ENCODE data around the gene TAPT1.

Gene TAPT1

GRCh38 chr4:16114546-16114945 is 111.7 kb downstream of the TAPT1 start:
- FAIRE-seq (no peak), DNase-seq (ENCODE audit: insufficient read length, low spot score) (no peak)
- TF ChIP-seq TAF1 (IDR thresholded peaks at IDR 0.05; ENCODE audit: low read depth, low read length) (no peak), POLR2A (IDR thresholded peaks at IDR 0.05; ENCODE audit: low read depth, low read length) (no peak), PAX5 (IDR thresholded peaks at IDR 0.05; ENCODE audit: insufficient read depth, low read length, severe bottlenecking) (no peak), POLR2AphosphoS5 (IDR thresholded peaks at IDR 0.05; ENCODE audit: low read depth, low read length) (no peak), POU2F2 (IDR thresholded peaks at IDR 0.05; ENCODE audit: low read depth, low read length) (no peak)

DNA sequence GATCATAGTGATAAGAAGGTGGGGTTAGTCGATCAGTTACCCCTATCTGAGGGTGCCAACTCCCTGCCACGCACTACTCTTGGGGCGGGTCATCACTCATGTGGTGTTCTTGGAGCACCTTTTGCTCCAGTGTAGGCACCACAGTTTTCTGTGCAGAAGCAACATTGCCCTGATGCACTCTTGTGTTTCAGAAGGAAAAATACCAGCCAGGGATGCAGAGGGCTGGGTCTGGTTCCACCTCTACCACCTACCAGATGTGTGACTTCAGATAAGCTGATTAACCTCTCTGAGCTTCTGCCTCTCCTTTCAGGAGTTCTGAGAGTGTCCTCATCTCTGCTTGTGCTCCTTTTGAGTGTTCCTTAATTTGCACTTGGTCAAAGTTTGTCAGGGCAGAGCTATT is 112.5 kb downstream of the TAPT1 start:
- DNase-seq (ENCODE audit: insufficient read length, low spot score), result no peak
- no peak for FAIRE-seq
- TF ChIP-seq POLR2A (IDR thresholded peaks at IDR 0.05; ENCODE audit: low read depth, low read length) (no peak), TAF1 (IDR thresholded peaks at IDR 0.05; ENCODE audit: low read depth, low read length) (no peak), SPI1 (IDR thresholded peaks at IDR 0.05; ENCODE audit: low read depth, low read length) (no peak), POU2F2 (IDR thresholded peaks at IDR 0.05; ENCODE audit: low read depth, low read length) (no peak), PAX5 (IDR thresholded peaks at IDR 0.05; ENCODE audit: insufficient read depth, low read length, severe bottlenecking) (no peak), POLR2AphosphoS5 (IDR thresholded peaks at IDR 0.05; ENCODE audit: low read depth, low read length) (no peak)

GRCh38 chr4:16111533-16111932 is 114.7 kb downstream of the TAPT1 start:
- TF ChIP-seq PAX5 (IDR thresholded peaks at IDR 0.05; ENCODE audit: insufficient read depth, low read length, severe bottlenecking) (no peak), POU2F2 (IDR thresholded peaks at IDR 0.05; ENCODE audit: low read depth, low read length) (no peak), SPI1 (IDR thresholded peaks at IDR 0.05; ENCODE audit: low read depth, low read length) (no peak), POLR2AphosphoS5 (IDR thresholded peaks at IDR 0.05; ENCODE audit: low read depth, low read length) (no peak), TAF1 (IDR thresholded peaks at IDR 0.05; ENCODE audit: low read depth, low read length) (no peak), POLR2A (IDR thresholded peaks at IDR 0.05; ENCODE audit: low read depth, low read length) (no peak)
- no peak for FAIRE-seq

GRCh38 chr4:16110661-16111290 is 115.5 kb downstream of the TAPT1 start:
- TF ChIP-seq TAF1 (IDR thresholded peaks at IDR 0.05; ENCODE audit: low read depth, low read length), result no peak
- no peak for TF ChIP-seq SPI1 (IDR thresholded peaks at IDR 0.05; ENCODE audit: low read depth, low read length)
- TF ChIP-seq POLR2AphosphoS5 (IDR thresholded peaks at IDR 0.05; ENCODE audit: low read depth, low read length), result no peak
- no peak for TF ChIP-seq POLR2A (IDR thresholded peaks at IDR 0.05; ENCODE audit: low read depth, low read length)
- no peak for TF ChIP-seq POU2F2 (IDR thresholded peaks at IDR 0.05; ENCODE audit: low read depth, low read length)
- no peak for TF ChIP-seq PAX5 (IDR thresholded peaks at IDR 0.05; ENCODE audit: insufficient read depth, low read length, severe bottlenecking)
- FAIRE-seq (no peak), DNase-seq (ENCODE audit: insufficient read length, low spot score) (no peak)

More at GRCh38 chr4:16111533-16111932, 114.7 kb downstream of the TAPT1 start:
- no peak for DNase-seq (ENCODE audit: insufficient read length, low spot score)

Measured in GM12891 (cell line).